Stimulated activated CD4-positive, alpha-beta T cell treated with anti-CD3 and anti-CD28 coated beads, TNF-alpha, amount 100 ng/mL, for 1 hour (primary cell): ENCODE results near the gene EPHA8.

Source experiments
- DNase-seq, 3 donors: peaks; one replicate each; pipeline ENCODE4 v3.0.0-alpha.2; 2020; ENCODE audit warnings: low read depth in 3 of 3, low spot score in 1 of 3

The EPHA8 gene

GRCh38 chr1:22613572-22613918 lies 50.3 kb downstream of the EPHA8 start:
- no peak for DNase-seq

GRCh38 chr1:22613951-22614350 lies 50.7 kb downstream of the EPHA8 start:
- no peak for DNase-seq

DNA sequence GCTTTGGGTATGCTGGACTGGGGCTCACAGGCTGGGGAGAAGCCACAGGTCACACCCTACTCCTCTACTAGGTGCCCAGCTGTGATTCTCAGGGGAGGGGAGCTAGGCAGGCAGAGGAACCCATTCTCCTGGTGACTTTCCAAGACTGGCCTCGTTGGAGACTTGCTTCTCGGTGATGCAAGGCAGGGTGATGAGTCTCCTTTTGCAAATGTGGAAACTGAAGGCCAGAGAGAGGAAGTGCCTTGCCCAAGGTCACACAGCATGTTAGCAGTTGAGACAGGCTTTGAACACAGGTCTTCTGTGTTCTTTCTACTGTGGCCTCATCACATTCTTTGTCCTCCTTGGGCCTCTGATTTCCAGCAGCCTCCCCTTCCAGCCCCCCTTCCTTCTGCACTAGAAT lies 52.6 kb downstream of the EPHA8 start:
- no peak for DNase-seq

DNA sequence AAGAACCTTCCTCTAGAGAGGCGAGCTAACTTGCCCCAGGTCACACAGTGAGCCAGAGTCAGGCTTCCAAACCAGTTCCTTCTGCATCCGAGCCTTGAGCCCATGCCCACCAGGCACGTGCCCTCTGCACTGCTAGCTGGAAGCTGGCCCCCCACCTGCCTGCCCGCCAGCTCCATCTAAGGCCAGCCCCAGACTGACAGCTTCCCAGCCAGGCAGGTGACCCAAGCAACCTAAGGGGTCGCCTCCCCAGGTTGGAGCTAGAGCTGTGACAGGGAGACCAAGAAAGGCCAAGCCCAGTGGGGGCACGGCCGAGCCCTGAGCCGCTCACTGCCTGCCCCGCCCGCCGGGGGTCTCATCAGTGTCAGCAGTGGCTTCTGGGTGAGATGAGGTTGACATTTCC lies 53.3 kb downstream of the EPHA8 start:
- no peak for DNase-seq

GRCh38 chr1:22618056-22618455 lies 54.8 kb downstream of the EPHA8 start:
- no peak for DNase-seq

GRCh38 chr1:22619252-22619651 lies 56.0 kb downstream of the EPHA8 start:
- DNase-seq: no peak

DNA sequence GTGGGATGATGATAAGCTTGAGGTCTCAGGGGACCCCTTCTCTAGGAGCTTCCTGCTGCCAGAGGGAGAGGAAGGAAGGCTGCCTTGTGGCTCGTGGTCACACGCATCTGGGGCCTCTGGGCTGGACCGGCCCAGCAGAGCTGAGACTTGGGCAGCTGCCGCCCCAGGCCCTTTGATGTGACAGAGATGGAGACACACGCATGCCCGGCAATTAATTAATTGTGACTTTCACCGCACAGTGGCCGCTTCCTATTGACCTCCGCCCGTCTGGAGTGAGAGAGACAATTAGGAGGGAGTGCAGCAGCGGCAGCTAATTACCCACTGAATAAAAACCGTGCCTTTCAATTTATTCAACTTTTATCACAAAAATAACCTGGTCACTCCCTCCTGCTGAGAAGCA lies 56.5 kb downstream of the EPHA8 start:
- DNase-seq: no peak

DNA sequence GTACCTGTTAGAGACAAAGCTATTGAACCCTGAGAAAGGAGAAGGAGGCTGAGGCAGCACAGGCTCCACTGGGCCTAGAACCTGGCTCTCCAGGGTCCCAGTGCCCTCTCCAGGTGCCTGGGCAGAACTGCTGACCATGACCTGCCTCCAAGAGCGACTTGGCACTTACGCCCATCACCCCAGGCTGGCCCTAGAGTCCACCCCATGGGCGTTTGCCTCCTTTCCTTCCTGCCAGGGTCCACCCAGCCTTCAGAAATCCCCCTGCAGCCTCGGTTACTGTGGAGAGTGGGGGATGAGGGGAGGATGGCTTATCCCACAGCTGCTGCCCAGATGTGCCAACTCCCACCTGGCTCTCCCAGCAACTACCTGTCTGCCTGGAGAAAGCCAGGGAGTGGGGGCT lies 58.5 kb downstream of the EPHA8 start:
- no peak for DNase-seq

DNA sequence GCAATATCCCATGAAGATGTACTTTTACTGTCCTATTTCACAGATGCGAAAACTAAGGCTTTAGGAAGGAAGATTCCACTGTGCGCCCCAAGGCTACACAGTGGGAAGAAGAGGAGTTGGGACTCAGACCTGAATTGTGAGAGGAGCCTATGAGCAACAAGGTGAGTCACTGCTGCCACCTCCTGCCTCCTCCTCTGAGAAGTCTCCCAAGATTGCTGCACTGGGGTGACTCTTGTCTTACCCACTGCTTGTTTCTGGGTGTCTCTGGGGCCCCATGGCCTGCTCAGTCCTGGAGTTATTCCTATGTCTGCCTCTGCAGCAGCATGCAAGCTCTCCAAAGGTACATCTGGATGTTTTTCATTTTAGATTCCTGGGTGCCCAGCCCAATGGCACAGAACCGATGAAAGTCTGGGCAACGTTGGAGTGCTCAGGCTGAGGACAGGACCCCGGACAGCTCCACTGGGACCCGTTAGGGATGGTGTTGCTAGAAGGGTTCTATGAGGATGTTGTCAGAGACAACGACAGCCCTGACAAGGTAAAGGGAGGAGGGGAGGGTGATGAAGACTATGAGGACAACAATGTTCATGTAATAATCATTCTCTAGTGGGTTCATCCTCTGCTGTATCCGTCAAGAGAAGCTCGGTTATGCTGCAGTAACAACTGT lies 62.1 kb downstream of the EPHA8 start:
- DNase-seq: no peak

DNA sequence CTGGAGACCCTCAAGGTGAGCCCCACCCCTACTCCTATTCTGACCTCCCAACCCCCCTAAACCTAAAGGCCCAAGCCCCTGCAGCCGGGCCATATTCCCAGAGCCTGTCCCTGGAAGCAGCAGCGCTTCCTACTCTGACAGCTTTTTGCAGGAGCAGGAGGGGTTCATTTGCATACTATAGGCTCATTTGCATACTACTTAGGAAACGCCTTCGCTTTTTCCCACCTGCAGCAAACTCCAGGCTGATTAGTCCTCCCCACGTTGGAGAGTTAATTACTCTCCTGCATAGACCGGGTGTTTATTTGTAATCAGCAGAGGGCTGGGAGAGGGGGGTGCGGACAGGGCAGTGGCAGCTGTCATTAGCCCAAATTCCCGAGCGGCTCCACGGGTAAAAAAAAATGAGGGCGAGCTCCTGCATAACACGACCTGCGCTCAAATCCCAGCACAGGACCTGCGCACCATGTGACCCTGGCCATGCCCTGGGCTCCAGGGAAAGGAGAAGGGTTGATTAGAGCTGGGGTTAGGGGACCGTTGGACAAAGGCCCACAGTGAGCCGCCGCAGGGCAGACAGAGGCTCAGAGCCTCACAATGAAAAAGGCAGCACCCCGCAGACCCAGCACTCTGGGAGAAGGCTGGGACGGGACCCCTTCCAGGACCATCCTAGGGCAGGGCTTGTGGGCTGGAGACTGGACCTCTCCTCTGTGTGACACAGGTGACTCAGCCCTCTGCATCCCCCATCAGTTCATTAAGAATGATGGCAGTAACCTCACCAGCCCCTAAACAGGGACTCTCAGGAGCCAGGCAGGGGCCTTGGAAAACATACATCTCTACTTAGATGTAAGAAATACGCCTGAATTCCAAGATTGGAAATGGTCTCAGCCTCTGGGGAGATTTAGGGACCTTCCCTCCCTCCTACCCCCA lies 63.2 kb downstream of the EPHA8 start:
- no peak for DNase-seq

DNA sequence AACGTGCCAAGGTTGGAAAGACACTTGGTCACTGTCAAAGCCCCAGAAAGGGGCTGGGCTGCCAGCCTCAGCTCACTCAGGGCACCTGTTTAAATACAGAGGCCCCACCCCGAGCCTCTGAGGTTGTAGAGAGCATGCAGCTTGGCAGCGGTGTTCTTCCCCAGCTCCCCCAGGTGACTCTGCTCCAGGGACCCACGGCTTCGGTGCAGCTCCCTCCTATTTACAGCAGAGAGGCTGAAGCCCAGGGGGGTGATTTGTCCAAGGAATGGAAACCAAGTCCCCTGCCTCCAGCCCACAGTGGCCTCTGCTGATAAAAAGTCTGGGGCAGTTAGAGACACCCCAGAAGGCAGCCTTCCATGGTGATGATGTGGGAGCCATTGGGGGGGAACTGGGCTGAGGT lies 64.0 kb downstream of the EPHA8 start:
- no peak for DNase-seq

GRCh38 chr1:22628698-22629444 lies 65.6 kb downstream of the EPHA8 start:
- no peak for DNase-seq

DNA sequence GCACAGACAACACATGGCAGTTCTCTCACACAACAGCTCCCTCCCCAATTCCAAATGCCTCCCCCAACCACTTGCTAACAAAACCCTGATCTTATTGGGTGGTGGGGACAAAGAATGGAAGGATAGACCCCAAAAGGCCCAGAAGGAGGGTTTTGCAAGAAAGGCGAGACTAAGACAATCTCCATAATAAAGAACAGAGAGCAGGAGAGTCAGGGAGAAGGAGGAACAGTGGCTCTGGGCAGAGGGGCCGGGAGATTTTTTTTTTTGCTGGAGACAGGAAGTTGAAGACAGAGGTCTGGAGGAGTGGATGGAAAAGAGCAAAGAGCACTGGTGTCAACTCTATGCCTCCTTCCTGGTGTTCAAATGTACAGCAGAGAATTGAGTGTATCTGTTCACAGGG lies 66.6 kb downstream of the EPHA8 start:
- no peak for DNase-seq

DNA sequence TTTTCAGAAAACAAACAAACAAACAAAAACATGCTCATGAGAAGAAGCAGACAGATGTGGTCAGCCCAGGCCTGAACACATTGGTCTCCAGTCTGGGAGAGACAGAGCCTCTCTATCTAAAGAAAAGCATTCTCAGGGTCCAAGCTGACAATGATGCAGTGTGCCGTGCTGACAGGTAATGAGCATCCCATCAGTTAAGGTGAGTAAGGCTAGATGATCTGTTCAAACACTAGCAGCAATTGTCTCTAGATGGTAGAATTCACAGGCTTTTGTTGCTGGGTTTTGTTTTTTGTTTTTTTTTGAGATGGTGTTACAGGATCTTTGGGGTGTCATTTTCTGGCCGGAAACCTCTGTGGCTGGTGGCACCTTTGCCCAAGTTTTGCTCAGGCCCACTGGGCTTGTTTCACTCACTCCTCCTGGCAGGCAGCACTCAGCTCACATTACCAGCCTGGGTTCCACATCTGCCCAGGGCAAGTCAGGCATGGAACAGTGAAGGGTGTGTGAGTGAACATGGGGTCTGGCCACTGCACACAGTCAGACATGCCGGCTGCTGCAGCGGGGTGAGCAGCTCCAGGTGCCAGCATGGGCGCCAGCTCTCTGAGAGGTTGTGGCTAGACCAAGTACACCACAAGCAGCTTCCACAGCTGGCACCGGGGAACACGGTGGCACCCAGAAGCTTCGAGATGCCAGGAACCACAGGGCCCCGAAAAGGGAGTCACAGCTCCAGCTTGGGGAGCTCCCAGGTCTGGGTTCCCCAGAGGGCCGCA lies 70.6 kb downstream of the EPHA8 start:
- DNase-seq: no peak

DNA sequence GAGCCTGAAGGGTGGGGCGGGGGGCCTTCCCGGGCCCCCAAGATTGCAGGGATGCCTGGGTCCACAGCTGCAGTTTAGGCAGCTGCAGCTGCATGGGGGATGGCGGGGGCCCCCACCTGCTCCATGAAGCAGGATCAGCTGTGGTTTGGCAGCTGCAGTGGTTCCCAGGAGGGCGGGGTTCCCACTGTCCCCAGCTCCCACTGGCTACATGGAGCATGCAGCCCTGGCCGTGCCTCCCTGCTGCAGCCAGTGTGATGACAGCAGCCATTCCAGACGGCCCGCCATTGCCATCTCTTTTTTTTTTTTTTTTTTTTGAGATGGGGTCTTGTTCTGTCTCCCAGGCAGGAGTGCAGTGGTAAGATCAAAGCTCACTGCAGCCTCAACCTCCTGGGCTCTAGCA lies 72.1 kb downstream of the EPHA8 start:
- DNase-seq: no peak

- no peak for DNase-seq
These were observed 73.1 kb downstream of the EPHA8 start, which contains the start of gene C1QA for GRCh38 chr1:22636353-22636752. Gene C1QA (plus strand): TSS chr1:22636628. CDS start chr1:22637617, 989 bp downstream.

GRCh38 chr1:22636927-22637326 lies 73.6 kb downstream of the EPHA8 start:
- DNase-seq: no peak

DNA sequence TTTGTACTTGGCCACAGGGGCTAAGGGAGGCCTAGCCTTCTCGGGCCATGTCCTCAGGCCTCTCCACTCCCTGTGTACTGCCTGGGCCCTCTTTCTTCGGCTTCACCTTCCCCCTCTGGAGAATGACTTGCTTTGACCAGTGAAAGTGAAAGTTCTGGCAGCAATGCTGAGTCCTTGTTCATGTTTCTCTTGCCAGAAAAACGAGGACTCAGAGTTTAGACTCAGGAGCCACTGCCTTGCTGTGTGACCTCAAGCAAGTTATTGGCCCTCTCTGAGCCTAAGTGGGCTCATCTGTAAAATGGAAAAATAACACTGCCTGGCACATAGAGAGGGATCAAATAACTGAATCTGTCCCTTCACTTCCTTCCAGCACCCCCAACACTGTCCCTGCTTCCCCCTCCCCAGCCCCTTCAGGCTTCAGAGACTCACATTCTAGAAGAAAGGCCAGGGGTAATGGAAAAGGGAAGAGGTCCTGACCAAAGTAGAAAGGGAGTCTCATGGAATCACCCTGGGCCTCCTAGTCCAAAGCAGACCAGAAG lies 74.7 kb downstream of the EPHA8 start:
- no peak for DNase-seq

DNA sequence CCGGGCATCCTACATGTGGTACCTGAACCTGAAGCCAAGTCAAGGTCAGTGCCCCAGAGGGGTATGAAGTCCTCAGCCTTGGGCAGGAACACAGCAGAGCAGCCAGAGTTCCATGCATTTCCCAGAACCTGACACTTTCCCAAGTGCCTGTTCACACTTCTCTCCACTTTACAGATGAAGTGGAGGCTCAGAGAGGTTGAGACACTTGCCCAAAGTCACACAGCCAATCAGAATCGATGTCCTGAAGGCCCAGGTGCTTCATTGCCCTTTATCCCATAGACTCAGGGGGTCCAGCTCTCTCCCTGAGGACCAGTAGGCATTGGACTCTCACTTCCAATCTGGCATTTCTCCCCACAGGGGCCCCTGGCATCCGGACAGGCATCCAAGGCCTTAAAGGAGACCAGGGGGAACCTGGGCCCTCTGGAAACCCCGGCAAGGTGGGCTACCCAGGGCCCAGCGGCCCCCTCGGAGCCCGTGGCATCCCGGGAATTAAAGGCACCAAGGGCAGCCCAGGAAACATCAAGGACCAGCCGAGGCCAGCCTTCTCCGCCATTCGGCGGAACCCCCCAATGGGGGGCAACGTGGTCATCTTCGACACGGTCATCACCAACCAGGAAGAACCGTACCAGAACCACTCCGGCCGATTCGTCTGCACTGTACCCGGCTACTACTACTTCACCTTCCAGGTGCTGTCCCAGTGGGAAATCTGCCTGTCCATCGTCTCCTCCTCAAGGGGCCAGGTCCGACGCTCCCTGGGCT lies 75.4 kb downstream of the EPHA8 start:
- no peak for DNase-seq

- no peak for DNase-seq
These were observed 76.0 kb downstream of the EPHA8 start for GRCh38 chr1:22639286-22639685.
